ENCODE data around the gene TRIM27.
"Not testable (repeated sequence)": the region's sequence is repeated elsewhere in the genome, so short reads cannot be mapped to it uniquely, and the experiment has no call there.

Gene TRIM27

GRCh38 chr6:28896505-28897368 lies 27.0 kb downstream of the TRIM27 start:
- DNase-seq (ENCODE audit: low spot score) = peak; percentile 79

- DNase-seq (ENCODE audit: low spot score) = peak; percentile 90
Measured at GRCh38 chr6:28895131-28895812, 28.5 kb downstream of the TRIM27 start.

GRCh38 chr6:28893172-28893799 lies 30.5 kb downstream of the TRIM27 start:
- no peak for DNase-seq (ENCODE audit: low spot score)

- no peak for DNase-seq (ENCODE audit: low spot score)
Measured at GRCh38 chr6:28892525-28892924, 31.3 kb downstream of the TRIM27 start.

- no peak for DNase-seq (ENCODE audit: low spot score)
Measured at GRCh38 chr6:28887796-28888496, 35.8 kb downstream of the TRIM27 start.

GRCh38 chr6:28886079-28886439 lies 37.7 kb downstream of the TRIM27 start:
- DNase-seq (ENCODE audit: low spot score) = no peak

- DNase-seq (ENCODE audit: low spot score) = no peak
Measured at GRCh38 chr6:28884423-28885131, 39.2 kb downstream of the TRIM27 start.

- DNase-seq (ENCODE audit: low spot score) = peak; percentile 89
Measured at GRCh38 chr6:28880894-28881780, 42.6 kb downstream of the TRIM27 start.

GRCh38 chr6:28880519-28880893 lies 43.3 kb downstream of the TRIM27 start:
- no peak for DNase-seq (ENCODE audit: low spot score)

- DNase-seq (ENCODE audit: low spot score) = no peak
Measured at GRCh38 chr6:28876710-28877109, 47.1 kb downstream of the TRIM27 start.

- DNase-seq (ENCODE audit: low spot score) = no peak
Measured at GRCh38 chr6:28875191-28875747, 48.5 kb downstream of the TRIM27 start.

GRCh38 chr6:28872157-28872817 lies 51.5 kb downstream of the TRIM27 start:
- DNase-seq (ENCODE audit: low spot score) = not testable (repeated sequence)

GRCh38 chr6:28871335-28872156 lies 52.2 kb downstream of the TRIM27 start:
- no peak for DNase-seq (ENCODE audit: low spot score)

GRCh38 chr6:28868873-28869272 lies 54.9 kb downstream of the TRIM27 start:
- DNase-seq (ENCODE audit: low spot score) = no peak

- no peak for DNase-seq (ENCODE audit: low spot score)
Measured at GRCh38 chr6:28867086-28867409, 56.7 kb downstream of the TRIM27 start.

GRCh38 chr6:28866205-28867085 lies 57.3 kb downstream of the TRIM27 start:
- peak; percentile 85 for DNase-seq (ENCODE audit: low spot score)

GRCh38 chr6:28865401-28866204 lies 58.2 kb downstream of the TRIM27 start:
- DNase-seq (ENCODE audit: low spot score) = peak; percentile 69

Measured in ecto neural progenitor cell (in vitro differentiated cells).